Brain microvascular endothelial cell (primary cell): ENCODE data around the gene RAPSN.

Experiments
- DNase-seq: peaks from one replicate; pipeline ENCODE4 v3.0.0-alpha.2; 2020
- H3K27ac ChIP-seq: fragments of 250-450 bp; sonication (Bioruptor Pico); 2 replicates; pipeline ENCODE4 v1.5.1; 2020; ENCODE audit warnings: mild to moderate bottlenecking, moderate library complexity
- H3K27me3 ChIP-seq: fragments of 250-450 bp; sonication (Bioruptor Pico); replicated peaks from 2 replicates; pipeline ENCODE4 v1.5.1; 2020; ENCODE audit warnings: mild to moderate bottlenecking
- H3K36me3 ChIP-seq: fragments of 250-450 bp; sonication (Bioruptor Pico); replicated peaks from 2 replicates; pipeline ENCODE4 v1.5.1; 2020; ENCODE audit warnings: mild to moderate bottlenecking
- H3K4me3 ChIP-seq: 2 replicates; pipeline ENCODE4 v1.5.1; 2011; ENCODE audit warnings: low read depth, mild to moderate bottlenecking, control low read depth, low read length, moderate library complexity
- CTCF ChIP-seq: IDR thresholded peaks from 2 replicates; pipeline ENCODE4 v1.5.1; 2011; ENCODE audit warnings: low read depth, mild to moderate bottlenecking, moderate library complexity, low read length, control low read depth, inconsistent platforms; ENCODE audit errors: missing control alignments
- in situ Hi-C: cut with HindIII; loops from 2 replicates; pipeline ENCODE4 v1.10.0; 2017; ENCODE audit warnings: low sequenced_read_pairs, low pct_ligation_motif_present

The RAPSN gene

DNA sequence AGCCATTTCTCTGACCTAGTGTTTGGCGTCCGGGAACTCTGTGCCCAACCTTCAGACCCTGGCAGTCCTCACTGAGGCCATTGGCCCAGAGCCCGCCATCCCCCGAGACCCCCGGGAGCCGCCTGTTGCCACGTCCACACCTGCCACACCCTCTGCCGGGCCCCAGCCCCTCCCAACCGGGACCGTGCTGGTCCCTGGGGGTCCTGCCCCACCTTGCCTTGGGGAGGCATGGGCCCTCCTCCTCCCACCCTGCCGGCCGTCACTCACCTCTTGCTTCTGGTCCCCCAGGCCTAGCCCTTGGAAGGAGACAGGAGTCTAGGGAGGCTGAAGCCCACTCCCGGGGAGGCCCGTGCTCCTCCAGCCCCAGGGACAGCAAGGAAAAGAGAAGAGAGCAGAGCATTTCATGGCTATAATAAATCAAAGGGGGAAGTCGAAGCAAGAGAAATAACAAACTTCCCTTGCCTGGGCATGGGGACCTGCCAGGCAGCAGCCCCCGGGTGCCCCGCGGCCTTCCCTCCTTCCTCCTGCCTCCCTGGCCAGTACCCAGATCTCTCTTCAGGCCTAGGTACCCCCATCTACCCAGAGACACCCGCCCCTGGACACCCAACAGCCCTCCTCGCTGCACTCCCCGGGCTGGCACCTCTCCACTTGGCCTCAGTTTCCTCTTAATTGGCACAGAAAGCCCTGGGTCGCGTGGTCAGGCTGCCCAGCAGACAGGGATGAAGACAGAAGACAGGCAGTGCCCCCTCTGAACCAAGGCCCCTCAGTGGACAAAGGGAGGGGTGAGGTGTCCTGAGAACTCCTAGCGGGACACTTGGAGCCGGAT, 53.5 kb downstream of the RAPSN start:
- no peak for DNase-seq

GRCh38 chr11:47394322-47395222, 54.4 kb downstream of the RAPSN start:
- no peaks in the 10 kb centered on the region for H3K27me3 ChIP-seq
- peak overlapping the region; percentile 74 for H3K27ac ChIP-seq
- peak; percentile 62 for DNase-seq
- H3K4me3 ChIP-seq, result no peak overlapping the region
- in situ Hi-C loops, result no loop called here
- no peak for TF ChIP-seq CTCF
- no peaks in the 10 kb centered on the region for H3K36me3 ChIP-seq

More for the DNA sequence above, 53.5 kb downstream of the RAPSN start:
- no peak overlapping the region for H3K4me3 ChIP-seq
- H3K27ac ChIP-seq, result peak overlapping the region; percentile 74
- TF ChIP-seq CTCF, result no peak
- in situ Hi-C loops, result no loop called here
- H3K36me3 ChIP-seq, result no peaks in the 10 kb centered on the region
- no peaks in the 10 kb centered on the region for H3K27me3 ChIP-seq

GRCh38 chr11:47394050-47394321, 55.0 kb downstream of the RAPSN start:
- in situ Hi-C loops, result no loop called here
- no peak for DNase-seq
- no peak overlapping the region for H3K27ac ChIP-seq

DNA sequence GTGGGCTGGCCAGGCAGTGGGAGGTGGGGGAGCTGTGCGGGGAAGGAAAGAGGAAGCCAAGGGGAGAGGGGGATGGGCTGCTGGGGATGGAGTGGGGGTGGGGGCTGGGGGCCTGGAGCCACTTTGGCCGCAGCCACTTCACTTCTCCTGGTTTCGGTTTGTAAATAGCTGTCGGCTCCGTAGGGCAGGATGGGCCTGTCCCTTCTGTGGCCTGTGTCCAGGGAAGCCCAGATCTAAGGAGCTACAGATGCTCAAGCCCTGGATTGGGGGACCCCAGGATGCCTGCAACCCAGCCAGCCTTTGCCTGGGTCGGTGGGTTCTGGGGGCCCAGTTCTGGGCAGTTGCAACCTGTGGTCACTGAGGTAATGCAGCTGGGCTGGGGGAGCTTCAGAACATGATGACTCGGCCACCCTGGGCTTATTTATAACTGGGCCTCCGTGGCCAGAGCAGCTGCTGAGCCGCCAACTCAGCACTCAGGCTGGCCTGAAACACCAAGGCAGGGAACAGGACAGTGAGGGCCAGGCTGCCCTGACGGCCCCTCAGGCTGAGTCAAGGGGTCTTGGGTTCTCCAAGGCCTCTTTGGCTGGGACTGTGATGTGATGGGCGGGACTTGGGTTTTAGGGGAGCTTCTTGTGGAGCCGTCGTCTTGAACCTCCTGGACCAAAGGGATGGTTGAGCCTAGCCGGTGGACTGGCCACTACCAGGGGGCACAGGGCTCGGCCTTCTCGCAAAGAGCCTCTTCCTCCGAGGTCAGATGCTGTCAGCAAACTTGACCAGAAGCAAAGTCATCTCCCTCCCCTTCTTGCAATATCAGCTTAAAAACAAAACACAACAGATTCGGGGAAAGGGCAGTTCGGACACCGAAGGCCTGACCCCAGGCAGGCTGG, 55.5 kb downstream of the RAPSN start:
- in situ Hi-C loops, result no loop called here
- no peak overlapping the region for H3K4me3 ChIP-seq
- no peaks in the 10 kb centered on the region for H3K36me3 ChIP-seq
- no peak for TF ChIP-seq CTCF
- H3K27ac ChIP-seq, result peak overlapping the region; percentile 14
- DNase-seq, result peak; percentile 57
- H3K27me3 ChIP-seq, result no peaks in the 10 kb centered on the region

More at GRCh38 chr11:47394050-47394321, 55.0 kb downstream of the RAPSN start:
- Histone ChIP-seq H3K36me3 (no peaks in the 10 kb centered on the region), H3K4me3 (no peak overlapping the region), H3K27me3 (no peaks in the 10 kb centered on the region)
- TF ChIP-seq CTCF, result no peak

GRCh38 chr11:47392546-47393162, 56.3 kb downstream of the RAPSN start:
- no peak for DNase-seq
- TF ChIP-seq CTCF, result no peak
- no peaks in the 10 kb centered on the region for H3K27me3 ChIP-seq
- no peak overlapping the region for H3K4me3 ChIP-seq
- no peak overlapping the region for H3K27ac ChIP-seq
- no peaks in the 10 kb centered on the region for H3K36me3 ChIP-seq
- in situ Hi-C loops, result no loop called here
